HG02642 (cell line): Measurements from ENCODE around the gene FAM25C.
"Not testable (repeated sequence)": the region's sequence is repeated elsewhere in the genome, so short reads cannot be mapped to it uniquely, and the experiment has no call there.

Experiments
- ATAC-seq: cut with Tn5 transposase; IDR thresholded peaks from one replicate; pipeline ENCODE4 v1.9.1; 2021; ENCODE audit warnings: mild to moderate bottlenecking; ENCODE audit not compliant: unreplicated experiment, poor library complexity

The FAM25C gene

DNA sequence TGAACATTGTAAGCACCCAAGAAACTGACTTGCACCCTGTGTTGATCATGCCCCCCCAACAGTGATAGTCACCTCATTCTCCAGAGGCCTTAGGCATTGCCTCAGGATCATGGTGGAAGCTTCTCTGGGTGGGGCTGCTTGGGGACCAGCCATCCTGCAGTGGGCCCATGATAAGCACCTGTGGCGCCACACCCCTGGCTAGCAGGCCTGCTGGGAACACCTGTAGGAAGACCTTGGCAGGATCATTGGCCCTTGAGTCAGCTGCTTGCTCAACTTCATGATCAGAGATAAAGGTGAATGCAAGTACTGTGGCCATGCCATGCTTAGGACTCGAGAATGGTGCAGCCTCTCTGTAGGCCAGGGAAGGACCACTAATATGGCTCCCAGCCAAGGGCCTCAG is 38.9 kb downstream of the FAM25C start:
- not testable (repeated sequence) for ATAC-seq

- ATAC-seq, result not testable (repeated sequence)
Measured at GRCh38 chr10:47959677-47960076, 39.9 kb downstream of the FAM25C start.

- not testable (repeated sequence) for ATAC-seq
Measured at GRCh38 chr10:47957158-47957557, 42.4 kb downstream of the FAM25C start.

DNA sequence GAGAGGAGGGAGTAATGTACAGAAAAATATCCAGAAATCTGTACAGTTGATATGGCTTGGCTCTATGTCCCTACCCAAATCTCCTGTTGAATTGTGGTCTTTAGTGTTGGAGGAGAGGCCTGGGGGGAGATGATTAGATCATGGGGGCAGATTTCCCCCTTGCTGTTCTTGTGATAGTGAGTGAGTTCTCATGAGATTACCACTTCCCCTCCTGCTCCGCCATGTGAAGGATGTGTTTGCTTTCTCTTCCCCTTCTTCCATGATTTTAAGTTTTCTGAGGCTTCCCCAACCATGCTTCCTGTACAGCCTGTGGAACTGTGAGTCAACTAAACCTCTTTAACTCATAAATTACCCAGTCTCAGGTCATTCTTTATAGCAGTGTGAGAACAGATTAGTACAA is 52.2 kb downstream of the FAM25C start:
- not testable (repeated sequence) for ATAC-seq
